Hematopoietic multipotent progenitor cell treated with erythropoietin and hydrocortisone succinate and interleukin-3 and kit ligand, for 8 days (in vitro differentiated cells): ENCODE data around the gene ADCY4.

ENCODE experiments used
- DNase-seq: peaks from one replicate; pipeline ENCODE4 v3.0.0-alpha.2; 2015

Gene ADCY4

DNA sequence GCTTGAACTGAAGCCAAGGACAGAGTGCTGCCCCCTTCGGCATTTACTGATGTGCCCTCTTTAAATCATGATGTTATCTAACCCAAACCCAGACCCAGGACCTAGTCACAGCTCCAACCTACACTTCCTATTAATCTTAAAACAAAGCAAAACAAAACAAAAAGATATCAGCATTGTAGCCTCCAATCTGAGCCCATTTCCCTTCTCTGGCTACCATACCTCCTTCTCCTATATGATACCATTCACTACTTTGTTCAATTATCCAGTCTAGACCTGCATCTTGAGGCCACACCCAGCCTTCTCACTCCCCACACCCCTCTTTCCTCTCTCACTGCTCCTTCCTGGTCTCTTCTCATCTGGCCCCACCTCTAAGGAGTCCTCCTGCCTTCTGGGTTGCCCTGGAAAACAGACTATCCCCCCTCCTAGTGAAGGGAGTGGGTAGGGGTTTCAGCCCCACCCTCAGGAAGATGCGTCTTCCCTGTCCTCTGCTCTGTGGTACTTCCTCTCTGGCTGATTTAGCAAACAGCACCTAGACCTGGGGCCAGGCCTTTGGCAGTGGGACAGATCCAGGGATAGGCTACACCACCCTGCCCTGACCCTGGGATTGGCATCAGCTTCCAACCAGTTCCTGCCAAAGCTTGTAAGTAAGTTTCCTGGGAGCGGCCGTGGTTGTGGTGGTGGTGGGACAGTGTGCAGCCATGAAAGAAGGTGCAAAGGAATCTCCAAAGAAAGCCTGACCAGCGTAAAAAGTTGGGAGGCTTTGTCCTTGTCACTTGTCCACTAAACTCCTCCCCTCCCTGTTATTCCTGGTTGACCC lies 20.3 kb downstream of the ADCY4 start:
- no peak for DNase-seq

DNA sequence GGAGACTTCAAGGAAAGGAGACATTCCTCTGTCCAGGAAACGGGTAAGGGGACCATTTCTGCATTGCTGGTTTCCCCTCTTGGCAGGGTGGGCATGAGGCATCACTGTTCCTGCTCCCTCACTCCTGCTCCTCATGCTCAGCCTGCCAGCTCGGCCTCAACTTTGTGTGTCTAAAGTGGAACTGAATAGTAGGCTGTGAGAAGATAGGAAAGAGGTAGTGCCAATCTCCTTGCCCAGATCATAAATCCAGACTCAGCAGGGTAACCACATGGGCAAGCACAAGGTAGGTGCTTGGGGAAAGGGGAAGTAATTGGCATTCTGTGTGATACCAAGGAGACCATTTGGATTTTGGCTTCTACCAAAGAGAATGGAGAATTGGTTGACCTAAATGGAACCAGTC lies 21.0 kb downstream of the ADCY4 start:
- DNase-seq: peak; percentile 30

DNA sequence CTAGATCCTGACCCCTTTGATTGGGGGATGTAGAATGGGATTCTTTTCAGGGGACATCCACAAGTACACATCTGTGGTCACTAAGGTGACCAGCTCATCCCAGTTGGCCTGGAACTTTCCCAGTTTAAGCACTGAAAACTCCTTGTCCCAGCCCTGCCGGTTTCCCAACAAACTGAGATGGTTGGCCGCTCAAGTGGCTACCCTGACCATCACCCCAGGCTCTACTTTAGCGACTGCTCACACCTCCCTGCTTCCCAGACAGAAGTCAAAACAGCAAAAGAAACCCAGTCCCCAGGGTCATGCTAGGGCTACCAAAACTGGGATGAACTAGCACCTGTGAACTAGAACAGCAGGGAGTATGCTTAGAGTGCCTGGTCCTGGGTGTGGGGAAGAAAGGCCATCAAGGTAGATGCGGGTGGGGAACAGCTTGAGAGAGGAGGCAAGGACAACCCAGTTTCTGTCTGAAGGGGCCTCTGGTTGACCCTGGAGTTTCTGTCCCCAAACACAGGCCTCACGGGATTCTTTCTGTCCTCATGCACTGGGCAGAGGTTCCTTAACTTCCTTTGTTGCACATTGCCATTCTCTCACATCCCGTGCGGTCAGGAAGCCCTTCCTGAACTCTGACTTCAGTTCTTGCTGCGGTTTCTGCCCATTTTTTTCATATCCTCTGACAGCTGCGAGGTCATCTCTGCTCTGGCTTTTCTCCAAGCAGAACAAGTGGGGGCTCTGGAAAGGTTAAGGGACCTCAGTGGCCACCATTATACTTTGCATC lies 21.9 kb downstream of the ADCY4 start:
- DNase-seq: peak; percentile 43

GRCh38 chr14:24311837-24312615 lies 22.8 kb downstream of the ADCY4 start:
- peak; percentile 27 for DNase-seq

DNA sequence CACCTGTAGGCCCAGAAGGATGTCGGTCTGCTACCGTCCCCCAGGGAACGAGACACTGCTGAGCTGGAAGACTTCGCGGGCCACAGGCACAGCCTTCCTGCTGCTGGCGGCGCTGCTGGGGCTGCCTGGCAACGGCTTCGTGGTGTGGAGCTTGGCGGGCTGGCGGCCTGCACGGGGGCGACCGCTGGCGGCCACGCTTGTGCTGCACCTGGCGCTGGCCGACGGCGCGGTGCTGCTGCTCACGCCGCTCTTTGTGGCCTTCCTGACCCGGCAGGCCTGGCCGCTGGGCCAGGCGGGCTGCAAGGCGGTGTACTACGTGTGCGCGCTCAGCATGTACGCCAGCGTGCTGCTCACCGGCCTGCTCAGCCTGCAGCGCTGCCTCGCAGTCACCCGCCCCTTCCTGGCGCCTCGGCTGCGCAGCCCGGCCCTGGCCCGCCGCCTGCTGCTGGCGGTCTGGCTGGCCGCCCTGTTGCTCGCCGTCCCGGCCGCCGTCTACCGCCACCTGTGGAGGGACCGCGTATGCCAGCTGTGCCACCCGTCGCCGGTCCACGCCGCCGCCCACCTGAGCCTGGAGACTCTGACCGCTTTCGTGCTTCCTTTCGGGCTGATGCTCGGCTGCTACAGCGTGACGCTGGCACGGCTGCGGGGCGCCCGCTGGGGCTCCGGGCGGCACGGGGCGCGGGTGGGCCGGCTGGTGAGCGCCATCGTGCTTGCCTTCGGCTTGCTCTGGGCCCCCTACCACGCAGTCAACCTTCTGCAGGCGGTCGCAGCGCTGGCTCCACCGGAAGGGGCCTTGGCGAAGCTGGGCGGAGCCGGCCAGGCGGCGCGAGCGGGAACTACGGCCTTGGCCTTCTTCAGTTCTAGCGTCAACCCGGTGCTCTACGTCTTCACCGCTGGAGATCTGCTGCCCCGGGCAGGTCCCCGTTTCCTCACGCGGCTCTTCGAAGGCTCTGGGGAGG lies 23.9 kb downstream of the ADCY4 start, which contains the start of gene LTB4R:
TSS of gene LTB4R (plus strand) at position 857 of the 959 bp plus-strand sequence. CDS start 4,150 bp downstream, outside the sequence.
- DNase-seq: peak; percentile 70

DNA sequence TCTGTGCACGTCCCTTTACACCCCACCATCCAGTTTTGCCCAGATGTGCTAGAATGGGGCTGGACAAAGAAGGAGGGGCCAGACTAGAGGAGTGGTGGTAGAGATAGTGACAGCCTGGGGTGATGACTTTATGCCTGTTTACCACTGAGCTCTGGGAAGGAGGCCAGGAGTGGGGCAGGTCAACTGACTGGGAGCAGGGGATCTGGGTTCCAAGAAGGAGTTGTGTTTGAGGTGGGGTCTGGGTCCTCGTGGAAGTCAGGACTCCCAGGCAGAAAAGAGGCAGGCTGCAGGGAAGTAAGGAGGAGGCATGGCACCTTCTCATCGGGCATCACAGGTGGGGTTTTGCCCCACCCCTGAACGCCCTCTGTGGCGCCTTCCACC lies 24.6 kb downstream of the ADCY4 start:
- peak; percentile 92 for DNase-seq

GRCh38 chr14:24309538-24310264 lies 25.2 kb downstream of the ADCY4 start, which contains the start of gene LTB4R2:
Gene LTB4R2 (plus strand): TSS chr14:24310140. CDS start chr14:24310665, 525 bp downstream.
- DNase-seq: no peak

- no peak for DNase-seq
These were observed 26.3 kb downstream of the ADCY4 start for GRCh38 chr14:24308342-24309124.

- peak; percentile 78 for DNase-seq
These were observed 27.1 kb downstream of the ADCY4 start, which contains the start of gene CIDEB for GRCh38 chr14:24307575-24308341. Gene CIDEB (minus strand): TSS chr14:24307977. CDS start chr14:24307858, 119 bp downstream.

GRCh38 chr14:24307156-24307574 lies 27.7 kb downstream of the ADCY4 start:
- no peak for DNase-seq

- no peak for DNase-seq
These were observed 30.9 kb downstream of the ADCY4 start for GRCh38 chr14:24304019-24304387.

DNA sequence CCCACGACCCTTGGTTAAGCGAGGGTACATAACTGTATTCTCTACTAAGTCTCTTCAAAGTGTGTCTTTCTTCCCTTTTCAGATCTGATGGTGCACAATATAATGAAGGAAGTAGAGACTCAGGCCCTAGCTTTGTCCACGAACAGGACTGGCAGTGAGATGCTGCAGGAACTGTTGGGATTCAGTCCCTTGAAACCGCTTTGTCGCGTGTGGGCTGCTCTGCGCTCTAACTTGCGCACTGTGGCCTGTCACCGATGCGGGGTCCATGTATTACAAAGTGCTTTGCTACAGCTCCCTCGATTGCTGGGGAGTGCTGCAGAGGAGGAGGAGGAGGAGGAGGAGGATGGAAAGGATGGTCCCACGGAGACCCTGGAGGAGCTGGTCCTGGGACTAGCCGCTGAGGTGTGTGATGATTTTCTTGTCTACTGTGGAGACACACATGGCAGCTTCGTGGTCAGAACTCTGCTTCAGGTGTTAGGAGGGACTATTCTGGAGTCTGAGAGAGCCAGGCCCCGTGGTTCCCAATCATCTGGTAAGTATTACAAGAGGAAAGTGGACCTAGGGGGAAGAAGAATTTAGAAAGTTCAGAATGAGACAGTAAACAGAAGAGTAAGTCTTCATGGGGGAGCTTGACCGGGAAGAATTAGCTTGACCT lies 34.4 kb downstream of the ADCY4 start:
- no peak for DNase-seq

GRCh38 chr14:24299255-24300191 lies 35.3 kb downstream of the ADCY4 start, which contains the start of the genes DHRS1 and NOP9:
Gene DHRS1 (minus strand): TSS chr14:24299780. CDS start chr14:24299106, 674 bp downstream.
Gene NOP9 (plus strand): TSS chr14:24299850. CDS start chr14:24299955, 105 bp downstream.
- DNase-seq: peak; percentile 90

DNA sequence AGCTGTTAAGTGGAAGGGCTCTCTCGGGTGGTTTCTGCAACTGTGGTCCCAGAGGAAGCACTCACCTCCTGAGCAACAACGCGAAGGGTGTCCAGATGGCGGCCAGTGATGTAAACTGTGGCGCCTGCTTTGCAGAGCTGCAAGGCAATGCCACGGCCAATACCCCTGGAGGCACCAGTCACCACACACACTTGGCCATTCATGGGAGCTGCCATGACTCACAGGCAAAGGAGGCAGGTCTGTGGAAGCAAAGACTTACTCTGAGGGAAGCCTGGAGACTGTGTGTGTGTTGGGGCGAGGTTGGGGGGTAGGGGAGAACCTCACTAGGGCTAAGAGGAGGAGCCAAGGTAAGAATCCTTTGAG lies 36.0 kb downstream of the ADCY4 start:
- DNase-seq: peak; percentile 27

GRCh38 chr14:24297190-24297964 lies 37.5 kb downstream of the ADCY4 start:
- peak; percentile 68 for DNase-seq

GRCh38 chr14:24296341-24297157 lies 38.3 kb downstream of the ADCY4 start:
- peak; percentile 83 for DNase-seq
